Activated CD8-positive, alpha-beta memory T cell treated with anti-CD3 and anti-CD28 coated beads, Interleukin-2, amount 10 ng/mL, durations not matched to agents 7 days and 5 days (primary cell): ENCODE data around the gene TMEM140. TPM values are rescaled to one million over a fixed set of nuclear protein-coding genes. Genes with fewer than 3 reads are reported as not detected.
A peak's percentile ranks its signal among the peaks of the same experiment; 100 is the strongest.
"Not testable (repeated sequence)": the region's sequence is repeated elsewhere in the genome, so short reads cannot be mapped to it uniquely, and the experiment has no call there.

Experiments used
- ATAC-seq: fragments of 150-1000 bp; cut with Tn5 transposase; one replicate; pipeline ENCODE4 v1.10.0; 2021; ENCODE audit warnings: moderate library complexity
- CTCF ChIA-PET: fragments of 350-600 bp; sonication (Branson Sonifier 250); formaldehyde crosslinking; loops from one replicate; lab custom pipeline; 2021; ENCODE audit warnings: antibody characterized with exemption; lab: Charles Lee
- DNase-seq: peaks from one replicate; pipeline ENCODE4 v3.0.0-alpha.2; 2020
- H3K27ac Mint-ChIP-seq: one replicate; pipeline ENCODE4 v1.8.0; 2021; ENCODE audit warnings: mild to moderate bottlenecking, mixed read lengths
- H3K27me3 Mint-ChIP-seq: one replicate; pipeline ENCODE4 v1.8.0; 2021; ENCODE audit warnings: mixed read lengths
- H3K36me3 Mint-ChIP-seq: one replicate; pipeline ENCODE4 v1.8.0; 2021; ENCODE audit warnings: mild to moderate bottlenecking, mixed read lengths
- H3K4me1 Mint-ChIP-seq: one replicate; pipeline ENCODE4 v1.8.0; 2021; ENCODE audit warnings: mixed read lengths
- H3K4me3 Mint-ChIP-seq: one replicate; pipeline ENCODE4 v1.8.0; 2021; ENCODE audit warnings: mild to moderate bottlenecking, moderate library complexity, mixed read lengths
- H3K9me3 Mint-ChIP-seq: one replicate; pipeline ENCODE4 v1.8.0; 2022; ENCODE audit warnings: low read depth, mixed read lengths
- total RNA-seq, 2 experiments: library from RNA; stranded (reverse); gene quantifications; one replicate each; pipeline ENCODE4 v1.2.3, GENCODE V29; 2021

The TMEM140 gene
- total RNA-seq, result 10 to 100 TPM; 19.9 to 27.5 TPM

DNA sequence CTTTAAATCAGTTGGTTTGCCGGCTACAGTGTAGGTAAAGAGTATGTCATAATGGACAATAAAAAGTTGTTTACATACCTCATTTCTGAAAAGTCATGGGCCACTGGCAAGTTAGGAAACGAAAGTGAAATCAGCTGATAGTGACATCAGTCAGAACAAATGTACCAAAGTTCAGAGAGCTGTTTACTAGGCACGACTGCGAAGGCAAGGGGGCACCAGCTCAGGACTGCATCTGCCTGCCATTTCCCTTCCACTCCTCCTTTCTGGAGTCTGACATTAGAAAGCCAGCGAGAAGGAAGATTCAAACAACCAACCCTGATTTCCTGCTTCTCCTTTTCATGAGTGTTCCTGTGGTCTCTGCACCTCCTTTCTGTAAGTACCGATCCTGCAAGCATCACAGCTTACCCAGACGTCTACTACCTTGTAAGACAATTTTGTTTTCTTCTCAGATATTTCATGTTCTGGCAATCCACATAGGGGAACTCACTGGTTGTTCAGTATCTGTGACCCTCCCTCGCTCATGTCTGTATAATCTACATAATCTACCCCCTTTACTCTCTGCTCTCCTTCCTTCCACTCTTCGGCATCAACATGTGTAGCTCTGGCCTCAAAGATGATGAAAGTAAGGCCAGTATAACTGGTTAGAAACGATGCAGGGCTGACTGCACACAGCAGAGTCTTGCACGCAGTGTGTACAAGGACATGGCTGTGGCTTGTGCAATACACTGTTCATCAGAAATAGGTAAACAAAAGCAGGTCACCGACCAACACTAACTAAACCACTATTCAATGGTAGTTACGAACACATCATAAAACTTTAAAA, at the start of gene TMEM140:
Gene TMEM140 (plus strand): TSS at position 174 of the 823 bp plus-strand sequence. CDS start 16,370 bp downstream, outside the sequence.
- Mint-ChIP-seq H3K27ac (peak within 1 kb of the TSS; percentile 96), H3K27me3 (no peaks in the 10 kb centered on the region), H3K9me3 (no peaks in the 10 kb centered on the region), H3K4me3 (peak within 1 kb of the TSS; percentile 95), H3K36me3 (peaks cover 37% of the 10 kb centered on the region), H3K4me1 (peaks cover 50% of the 10 kb centered on the region)
- DNase-seq (peak; percentile 80), ATAC-seq (peak; percentile 88)
- CTCF ChIA-PET, result interaction anchor here (0.7 to 3.7 kb wide), 9 partner anchors 10 to 162 kb away, joined by 3 to 39 read pairs (median 4); partner anchors contain the start of genes AGBL3, CYREN and WDR91

DNA sequence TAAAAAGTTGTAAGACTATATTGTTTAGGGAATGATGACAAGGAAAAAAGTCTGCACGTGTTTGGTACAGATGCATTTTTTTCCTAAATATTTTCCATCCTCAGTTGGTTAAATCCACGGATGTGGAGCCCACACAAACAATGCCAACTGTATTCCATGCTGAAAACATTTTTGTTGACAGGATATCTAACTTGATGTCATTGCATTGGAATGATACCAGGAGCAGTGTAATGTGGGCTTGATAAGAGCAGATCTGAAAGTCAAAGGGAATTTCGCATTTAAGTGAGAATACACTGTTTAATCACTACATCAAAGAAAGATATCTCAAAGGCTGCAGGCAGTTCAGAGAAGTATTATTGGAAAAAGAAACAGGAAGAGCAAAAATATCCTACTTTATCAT, 49.5 kb upstream of the TMEM140 start:
- DNase-seq, result no peak
- CTCF ChIA-PET, result no interaction called here
- no peak overlapping the region for H3K4me3 Mint-ChIP-seq
- H3K9me3 Mint-ChIP-seq, result no peaks in the 10 kb centered on the region
- no peak for ATAC-seq
- no peaks in the 10 kb centered on the region for H3K36me3 Mint-ChIP-seq
- no peaks in the 10 kb centered on the region for H3K27me3 Mint-ChIP-seq
- H3K4me1 Mint-ChIP-seq, result peaks cover 4% of the 10 kb centered on the region
- no peak overlapping the region for H3K27ac Mint-ChIP-seq

DNA sequence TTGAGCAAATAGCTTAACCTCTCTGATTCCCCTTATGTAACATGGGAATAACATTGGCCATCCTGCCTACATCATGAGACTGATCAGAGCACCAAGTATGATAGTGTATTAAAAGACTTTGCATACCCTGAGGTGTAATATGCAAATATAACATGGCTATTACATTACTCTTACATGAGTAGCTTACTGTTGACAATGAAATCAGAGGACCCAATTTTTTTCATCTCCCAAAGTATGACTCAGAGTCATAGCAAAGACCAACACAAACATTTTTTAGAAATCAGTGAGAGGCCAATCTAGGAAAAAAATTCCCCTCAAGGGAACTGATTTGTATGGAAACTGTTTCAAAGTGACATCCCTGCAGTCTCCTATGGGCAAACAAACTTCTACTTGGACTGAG, 47.0 kb upstream of the TMEM140 start:
- H3K4me3 Mint-ChIP-seq, result no peak overlapping the region
- H3K27me3 Mint-ChIP-seq, result no peaks in the 10 kb centered on the region
- DNase-seq (no peak), ATAC-seq (no peak)
- CTCF ChIA-PET, result no interaction called here
- H3K9me3 Mint-ChIP-seq, result no peaks in the 10 kb centered on the region
- no peak overlapping the region for H3K27ac Mint-ChIP-seq
- no peaks in the 10 kb centered on the region for H3K36me3 Mint-ChIP-seq
- H3K4me1 Mint-ChIP-seq, result peaks cover 4% of the 10 kb centered on the region

DNA sequence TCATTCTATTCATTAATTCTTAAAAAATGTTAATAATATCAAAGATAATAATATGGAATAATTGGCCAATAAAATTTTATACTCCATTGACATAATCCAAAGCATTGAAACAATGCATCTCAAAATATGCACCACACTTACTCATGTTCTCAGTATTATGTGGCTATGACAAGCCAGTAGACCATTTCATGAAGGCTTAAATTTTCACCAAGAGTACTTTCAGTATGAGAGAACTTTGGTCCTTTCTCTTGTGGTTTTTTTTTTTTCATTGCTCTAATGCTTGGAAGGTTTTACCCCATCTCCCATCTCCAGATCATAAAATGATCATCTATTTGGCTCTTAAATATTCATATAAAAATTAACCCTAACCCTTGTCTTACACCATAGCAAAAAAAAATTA, 45.5 kb upstream of the TMEM140 start:
- Mint-ChIP-seq H3K36me3 (no peaks in the 10 kb centered on the region), H3K27ac (no peak overlapping the region), H3K4me3 (no peak overlapping the region), H3K27me3 (no peaks in the 10 kb centered on the region), H3K9me3 (no peaks in the 10 kb centered on the region), H3K4me1 (peaks cover 4% of the 10 kb centered on the region)
- no peak for DNase-seq
- CTCF ChIA-PET, result no interaction called here
- ATAC-seq, result no peak

DNA sequence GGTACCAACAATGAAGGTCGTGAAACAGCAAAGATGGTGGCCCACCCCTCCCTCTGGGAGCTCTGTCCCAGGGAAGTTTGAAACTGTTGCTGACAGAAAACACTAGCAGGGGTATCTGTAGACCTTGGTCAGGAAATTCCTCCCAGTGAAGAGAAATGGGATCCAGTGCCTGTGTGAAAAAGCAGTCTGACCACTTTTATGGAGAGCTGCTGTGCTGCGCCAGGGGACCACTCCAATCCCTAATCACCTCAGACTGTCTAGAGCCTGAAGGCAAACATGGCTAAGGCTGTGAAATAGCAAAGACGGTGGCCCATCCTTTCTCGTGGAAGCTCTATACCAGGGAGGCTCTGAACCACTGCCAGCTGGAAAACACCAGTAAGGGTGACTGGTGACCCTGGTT, 38.3 kb upstream of the TMEM140 start:
- H3K36me3 Mint-ChIP-seq, result peaks cover 3% of the 10 kb centered on the region
- CTCF ChIA-PET, result no interaction called here
- DNase-seq, result no peak
- no peaks in the 10 kb centered on the region for H3K27me3 Mint-ChIP-seq
- no peak overlapping the region for H3K27ac Mint-ChIP-seq
- ATAC-seq, result no peak
- H3K9me3 Mint-ChIP-seq, result no peaks in the 10 kb centered on the region
- H3K4me1 Mint-ChIP-seq, result no peaks in the 10 kb centered on the region
- no peak overlapping the region for H3K4me3 Mint-ChIP-seq

DNA sequence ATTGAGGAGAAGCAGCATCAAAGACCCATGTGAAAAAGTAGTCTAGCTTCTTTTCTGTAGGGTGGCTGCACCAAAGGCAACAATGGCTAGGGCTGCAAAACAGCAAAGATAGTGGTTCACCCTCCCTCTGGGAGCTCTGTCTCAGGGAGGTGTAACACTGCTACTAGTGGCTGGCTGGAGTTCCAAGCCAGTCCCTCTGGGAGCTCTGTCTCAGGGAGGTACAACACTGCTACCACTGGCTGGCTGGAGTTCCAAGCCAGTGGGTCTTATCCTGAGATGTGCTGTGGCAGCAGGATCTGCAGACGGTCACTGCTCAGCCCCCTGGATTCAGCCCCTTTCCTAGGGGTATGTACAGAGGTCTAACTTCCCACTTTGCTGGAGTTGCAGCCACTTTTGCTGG, 37.9 kb upstream of the TMEM140 start:
- ATAC-seq (no peak), DNase-seq (no peak)
- H3K9me3 Mint-ChIP-seq, result no peaks in the 10 kb centered on the region
- H3K4me3 Mint-ChIP-seq, result no peak overlapping the region
- no peaks in the 10 kb centered on the region for H3K4me1 Mint-ChIP-seq
- CTCF ChIA-PET, result interaction anchor here (0.9 kb wide), 1 partner anchor 76 kb away, joined by 3 read pairs; no protein-coding TSS in a partner anchor
- H3K27ac Mint-ChIP-seq, result no peak overlapping the region
- H3K27me3 Mint-ChIP-seq, result no peaks in the 10 kb centered on the region
- H3K36me3 Mint-ChIP-seq, result peaks cover 3% of the 10 kb centered on the region

DNA sequence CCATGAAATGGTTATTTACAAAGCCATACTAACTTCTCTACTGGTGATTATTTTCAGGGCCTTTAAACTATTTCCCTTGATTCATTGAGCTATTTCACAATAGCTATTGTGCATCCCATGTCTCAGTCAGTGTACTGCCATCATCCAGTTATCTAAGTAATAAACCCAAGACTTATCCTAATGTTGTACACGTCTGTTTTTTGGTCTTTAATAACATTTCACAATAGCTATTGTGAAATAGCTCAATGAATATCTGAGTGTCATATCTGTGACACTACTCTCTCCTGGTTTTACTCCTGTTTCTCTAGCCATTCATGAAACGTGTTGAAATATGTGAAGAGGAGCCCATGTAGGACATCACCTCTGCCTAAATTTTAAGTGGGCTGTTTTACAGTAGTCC, 36.5 kb upstream of the TMEM140 start:
- Mint-ChIP-seq H3K9me3 (no peaks in the 10 kb centered on the region), H3K4me1 (no peaks in the 10 kb centered on the region), H3K27ac (no peak overlapping the region), H3K4me3 (no peak overlapping the region), H3K36me3 (peaks cover 3% of the 10 kb centered on the region), H3K27me3 (no peaks in the 10 kb centered on the region)
- CTCF ChIA-PET, result no interaction called here
- no peak for DNase-seq
- no peak for ATAC-seq

DNA sequence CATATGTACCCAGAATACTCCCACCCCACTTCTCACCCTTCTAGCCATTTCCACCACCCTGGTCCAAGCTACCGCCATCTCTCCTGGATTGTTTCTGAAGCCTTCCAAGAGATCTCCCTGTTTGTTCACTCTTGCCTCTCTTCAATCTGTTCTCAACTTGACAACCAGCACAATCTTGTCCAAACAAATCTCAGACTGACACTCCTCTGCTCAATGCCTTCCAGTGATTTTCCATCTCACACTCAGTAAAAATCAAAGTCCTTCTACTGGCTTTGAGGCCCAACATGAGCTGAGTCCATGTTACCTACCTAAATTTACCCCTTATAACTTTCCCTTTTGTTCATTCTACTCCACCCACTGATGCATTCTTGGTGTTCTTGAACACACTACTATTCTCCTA, 33.2 kb upstream of the TMEM140 start:
- H3K27me3 Mint-ChIP-seq, result no peaks in the 10 kb centered on the region
- H3K27ac Mint-ChIP-seq, result no peak overlapping the region
- no peak overlapping the region for H3K4me3 Mint-ChIP-seq
- CTCF ChIA-PET, result no interaction called here
- no peak for DNase-seq
- H3K36me3 Mint-ChIP-seq, result peaks cover 4% of the 10 kb centered on the region
- ATAC-seq, result no peak
- no peaks in the 10 kb centered on the region for H3K4me1 Mint-ChIP-seq
- no peaks in the 10 kb centered on the region for H3K9me3 Mint-ChIP-seq

DNA sequence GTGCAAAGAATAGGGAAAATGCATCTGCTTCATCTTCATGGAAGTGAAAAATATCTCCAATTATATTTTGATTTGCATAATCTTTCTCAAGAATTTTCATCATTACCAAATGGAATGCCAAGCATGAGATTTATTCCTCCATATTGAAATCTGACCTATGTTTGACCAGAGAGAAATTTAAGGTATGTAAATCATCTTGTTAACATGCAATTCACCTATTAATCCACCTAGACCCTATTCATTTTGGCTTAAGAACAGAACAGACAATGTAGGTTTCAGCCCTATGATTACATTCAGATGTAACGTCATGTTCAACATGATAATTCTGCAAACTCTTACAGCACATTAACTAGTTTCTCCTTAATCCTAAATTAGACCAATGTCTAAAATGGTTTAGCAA, 30.8 kb upstream of the TMEM140 start:
- CTCF ChIA-PET, result no interaction called here
- no peak for ATAC-seq
- Mint-ChIP-seq H3K4me3 (no peak overlapping the region), H3K27me3 (no peaks in the 10 kb centered on the region), H3K27ac (no peak overlapping the region), H3K9me3 (peaks cover 7% of the 10 kb centered on the region), H3K36me3 (peaks cover 8% of the 10 kb centered on the region), H3K4me1 (no peaks in the 10 kb centered on the region)
- DNase-seq, result no peak

DNA sequence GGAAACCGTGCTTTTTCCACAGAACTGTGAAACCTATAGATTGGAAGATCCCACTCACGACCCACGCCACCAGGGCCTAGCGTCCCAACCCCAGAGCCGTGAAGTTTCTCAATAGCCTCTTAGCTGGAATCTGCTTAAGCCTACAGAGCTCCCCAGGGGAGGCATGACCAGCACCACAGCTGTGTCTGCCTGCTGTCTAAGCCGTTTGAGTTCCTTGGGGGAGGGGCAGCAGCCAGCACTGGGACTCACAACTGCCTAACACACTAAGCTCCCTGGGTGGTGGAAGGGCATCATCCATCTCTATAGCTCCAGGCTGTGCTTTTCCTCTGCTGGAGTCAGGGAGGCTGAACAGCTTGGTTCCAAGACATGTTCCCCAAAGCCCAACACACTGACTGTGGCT, 26.0 kb upstream of the TMEM140 start:
- CTCF ChIA-PET, result no interaction called here
- peaks cover 10% of the 10 kb centered on the region for H3K36me3 Mint-ChIP-seq
- DNase-seq, result no peak

DNA sequence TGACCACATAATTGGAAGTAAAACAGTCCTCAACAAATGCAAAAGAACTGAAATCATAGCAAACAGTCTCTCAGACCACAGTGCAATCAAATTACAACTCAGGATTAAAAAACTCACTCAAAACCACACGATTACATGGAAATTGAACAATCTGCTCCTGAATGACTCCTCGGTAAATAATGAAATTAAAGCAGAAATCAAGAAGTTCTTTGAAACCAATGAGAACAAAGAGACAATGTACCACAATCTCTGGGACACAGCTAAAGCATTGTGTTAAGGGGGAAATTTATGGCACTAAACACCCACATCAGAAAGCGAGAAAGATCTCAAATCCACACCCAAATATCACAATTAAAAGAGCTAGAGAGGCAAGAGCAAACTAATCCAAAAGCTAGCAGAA, 23.2 kb upstream of the TMEM140 start:
- H3K4me1 Mint-ChIP-seq, H3K27me3 Mint-ChIP-seq, H3K4me3 Mint-ChIP-seq, H3K27ac Mint-ChIP-seq, ATAC-seq, H3K36me3 Mint-ChIP-seq, H3K9me3 Mint-ChIP-seq, DNase-seq: not testable (repeated sequence)
- CTCF ChIA-PET, result interaction anchor here (1.4 kb wide), 1 partner anchor 46 kb away, joined by 4 read pairs; no protein-coding TSS in a partner anchor

More for the DNA sequence above, 26.0 kb upstream of the TMEM140 start:
- peaks cover 9% of the 10 kb centered on the region for H3K9me3 Mint-ChIP-seq
- no peak overlapping the region for H3K4me3 Mint-ChIP-seq
- no peaks in the 10 kb centered on the region for H3K4me1 Mint-ChIP-seq
- H3K27me3 Mint-ChIP-seq, result peaks cover 2% of the 10 kb centered on the region
- ATAC-seq, result no peak
- no peak overlapping the region for H3K27ac Mint-ChIP-seq

DNA sequence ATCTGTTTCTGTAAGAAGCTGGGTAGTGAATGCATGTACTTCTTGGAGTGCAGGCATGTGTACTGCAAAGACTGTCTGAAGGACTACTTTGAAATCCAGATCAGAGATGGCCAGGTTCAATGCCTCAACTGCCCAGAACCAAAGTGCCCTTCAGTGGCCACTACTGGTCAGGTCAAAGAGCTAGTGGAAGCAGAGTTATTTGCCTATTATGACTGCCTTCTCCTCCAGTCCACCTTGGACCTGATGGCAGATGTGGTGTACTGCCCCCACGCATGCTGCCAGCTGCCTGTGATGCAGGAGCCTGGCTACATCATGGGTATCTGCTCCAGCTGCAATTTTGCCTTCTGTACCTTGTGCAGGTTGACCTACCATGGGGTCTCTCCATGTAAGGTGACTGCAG, 18.9 kb upstream of the TMEM140 start:
- peaks cover 7% of the 10 kb centered on the region for H3K9me3 Mint-ChIP-seq
- H3K27ac Mint-ChIP-seq, result no peak overlapping the region
- CTCF ChIA-PET, result no interaction called here
- H3K27me3 Mint-ChIP-seq, result peaks cover 2% of the 10 kb centered on the region
- no peak overlapping the region for H3K4me3 Mint-ChIP-seq
- no peak for ATAC-seq
- DNase-seq, result no peak
- H3K36me3 Mint-ChIP-seq, result peaks cover 10% of the 10 kb centered on the region
- no peaks in the 10 kb centered on the region for H3K4me1 Mint-ChIP-seq

DNA sequence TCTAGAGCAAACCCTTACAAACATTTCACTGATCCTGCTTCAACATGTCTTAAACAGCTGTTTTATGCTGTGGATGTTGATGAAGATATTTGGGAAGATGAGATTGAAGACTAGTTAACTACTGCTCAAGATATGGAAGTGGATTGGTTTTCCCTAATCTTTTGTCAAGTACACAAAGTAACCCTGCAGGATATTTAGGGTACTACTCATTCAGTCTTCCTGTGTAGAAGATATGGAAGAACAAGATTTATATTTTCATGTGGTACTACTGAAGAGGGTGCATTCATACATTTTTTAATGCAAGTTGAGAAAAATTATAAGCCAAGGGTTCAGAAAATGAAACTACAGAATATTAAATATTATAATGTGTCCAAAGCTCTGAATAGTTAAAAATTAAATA, 18.3 kb upstream of the TMEM140 start:
- Mint-ChIP-seq H3K4me3 (no peak overlapping the region), H3K4me1 (no peaks in the 10 kb centered on the region), H3K9me3 (peaks cover 7% of the 10 kb centered on the region), H3K27me3 (peaks cover 2% of the 10 kb centered on the region), H3K27ac (no peak overlapping the region), H3K36me3 (peaks cover 10% of the 10 kb centered on the region)
- no peak for DNase-seq
- CTCF ChIA-PET, result no interaction called here
- no peak for ATAC-seq
